Stimulated activated naive B cell treated with anti-CD40 and anti-IgM and Interleukin-4, amounts not matched to agents 10 μg/mL and 1 μg/mL and 100 μg/mL, for 72 hours (primary cell): Measurements from ENCODE around the gene DIRAS1.
"Not testable (repeated sequence)": the region's sequence is repeated elsewhere in the genome, so short reads cannot be mapped to it uniquely, and the experiment has no call there.

Experiments
- ATAC-seq, 2 donors: fragments of 150-1000 bp; cut with Tn5 transposase; replicated peaks; 2 replicates each; pipeline ENCODE4 v1.10.0; 2021; ENCODE audit warnings: moderate library complexity in 1 of 2
- DNase-seq: peaks from one replicate; pipeline ENCODE4 v3.0.0; 2021
- H3K27ac Mint-ChIP-seq: one replicate; pipeline ENCODE4 v1.8.0; 2022; ENCODE audit warnings: mild to moderate bottlenecking, mixed read lengths
- H3K27me3 Mint-ChIP-seq, 2 donors: one replicate each; pipeline ENCODE4 v1.8.0; 2022; ENCODE audit warnings: mixed read lengths in 2 of 2
- H3K36me3 Mint-ChIP-seq, 2 donors: one replicate each; pipeline ENCODE4 v1.8.0; 2022; ENCODE audit warnings: mixed read lengths in 2 of 2, mild to moderate bottlenecking in 1 of 2
- H3K4me1 Mint-ChIP-seq, 2 donors: one replicate each; pipeline ENCODE4 v1.8.0; 2022; ENCODE audit warnings: mixed read lengths in 2 of 2, mild to moderate bottlenecking in 1 of 2
- H3K4me3 Mint-ChIP-seq, 2 donors: one replicate each; pipeline ENCODE4 v1.8.0; 2022; ENCODE audit warnings: mild to moderate bottlenecking in 2 of 2, mixed read lengths in 2 of 2, moderate library complexity in 1 of 2
- H3K9me3 Mint-ChIP-seq, 2 donors: one replicate each; pipeline ENCODE4 v1.8.0; 2022; ENCODE audit warnings: mixed read lengths in 2 of 2, mild to moderate bottlenecking in 1 of 2

The DIRAS1 gene

DNA sequence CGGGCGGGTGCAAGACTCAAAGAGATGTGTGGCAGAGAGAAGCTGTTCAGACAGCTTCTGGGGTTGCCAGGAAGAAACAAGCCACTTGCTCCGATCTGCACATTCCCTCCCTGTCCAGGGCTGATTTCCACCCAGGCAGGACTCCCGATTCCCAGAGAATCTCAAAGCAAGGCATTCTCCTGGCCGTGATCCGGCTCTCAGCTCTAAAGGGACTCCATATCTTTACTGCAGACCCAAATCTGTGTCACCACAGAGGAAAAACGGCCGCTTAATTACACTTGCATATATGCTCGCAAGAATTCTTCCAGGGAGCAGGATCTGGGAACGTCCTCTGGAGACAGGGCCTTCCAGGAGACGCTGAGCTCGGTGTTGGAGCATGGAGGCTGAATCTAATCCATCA lies 44.3 kb downstream of the DIRAS1 start:
- Mint-ChIP-seq H3K4me1 (peaks cover 40 to 66% of the 10 kb centered on the region in 2 donors), H3K27ac (peak overlapping the region; percentile 91), H3K27me3 (no peaks in the 10 kb centered on the region), H3K36me3 (peaks cover 25 to 49% of the 10 kb centered on the region in 2 donors), H3K9me3 (peaks cover 12 to 18% of the 10 kb centered on the region in 2 donors), H3K4me3 (no peak overlapping the region)
- no peak for ATAC-seq
- no peak for DNase-seq

GRCh38 chr19:2675892-2676291 lies 45.3 kb downstream of the DIRAS1 start:
- DNase-seq (no peak), ATAC-seq (no peak)
- no peak overlapping the region for H3K4me3 Mint-ChIP-seq
- H3K36me3 Mint-ChIP-seq: peaks cover 19 to 41% of the 10 kb centered on the region in 2 donors
- peaks cover 36 to 62% of the 10 kb centered on the region in 2 donors for H3K4me1 Mint-ChIP-seq
- peaks cover 12 to 18% of the 10 kb centered on the region in 2 donors for H3K9me3 Mint-ChIP-seq
- peak overlapping the region; percentile 91 for H3K27ac Mint-ChIP-seq
- no peaks in the 10 kb centered on the region for H3K27me3 Mint-ChIP-seq

DNA sequence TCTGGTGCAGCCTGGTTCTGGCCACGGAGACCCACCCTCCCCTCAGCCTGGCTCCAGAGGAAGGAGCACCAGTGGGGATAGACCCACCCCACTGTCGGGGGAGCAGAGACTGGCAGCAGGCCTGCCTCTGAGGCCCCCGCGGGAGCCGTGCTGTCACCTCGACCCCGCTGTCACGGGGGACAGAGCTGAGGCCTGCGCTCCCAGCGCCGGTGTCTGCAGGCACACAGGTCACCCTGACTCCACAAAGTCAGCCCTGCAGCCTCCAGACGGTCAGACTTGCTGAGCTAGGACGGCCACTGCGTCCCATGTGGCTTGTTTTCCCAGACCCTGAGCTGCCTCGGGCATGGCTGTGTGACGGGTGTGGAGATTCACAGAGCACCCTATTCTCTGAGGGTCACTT lies 51.0 kb downstream of the DIRAS1 start:
- DNase-seq (no peak), ATAC-seq (no peak)
- no peak overlapping the region for H3K4me3 Mint-ChIP-seq
- no peaks in the 10 kb centered on the region for H3K27me3 Mint-ChIP-seq
- H3K36me3 Mint-ChIP-seq: peaks cover 0 to 10% of the 10 kb centered on the region in 2 donors
- H3K27ac Mint-ChIP-seq: no peak overlapping the region
- peaks cover 22 to 43% of the 10 kb centered on the region in 2 donors for H3K4me1 Mint-ChIP-seq
- H3K9me3 Mint-ChIP-seq: no peaks in the 10 kb centered on the region

DNA sequence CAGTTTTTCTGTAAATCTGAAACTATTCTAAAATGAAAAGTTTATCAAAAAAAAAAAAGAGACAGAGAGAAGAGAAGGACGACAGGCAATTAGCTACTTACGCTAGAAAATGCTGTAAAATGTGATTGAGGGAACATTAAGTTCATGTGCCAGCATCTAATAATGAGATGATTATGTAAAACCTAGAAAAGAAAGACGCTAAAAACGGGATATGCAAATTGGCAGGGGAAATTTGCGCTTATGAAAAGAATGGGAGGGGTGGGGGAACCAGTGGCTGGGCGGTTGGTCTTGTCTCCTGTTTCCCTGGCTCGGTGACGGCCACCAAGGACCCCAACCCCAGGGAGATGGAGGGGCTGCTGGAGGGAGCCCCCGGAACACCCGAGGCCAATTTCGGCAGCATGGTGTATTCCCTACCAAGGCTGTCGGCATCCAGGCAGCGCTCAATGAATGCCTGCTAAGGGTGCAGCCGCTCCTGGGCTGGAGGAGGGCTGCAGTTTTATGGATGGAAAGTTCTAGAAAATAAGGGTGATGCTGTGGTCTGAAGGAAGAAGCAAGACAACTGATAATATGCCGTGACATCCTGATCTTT lies 52.9 kb downstream of the DIRAS1 start:
- peak overlapping the region in 1 of 2 donors; percentile 14 for H3K4me3 Mint-ChIP-seq
- ATAC-seq (no peak), DNase-seq (no peak)
- peaks cover 5 to 14% of the 10 kb centered on the region in 2 donors for H3K36me3 Mint-ChIP-seq
- peaks cover 39 to 56% of the 10 kb centered on the region in 2 donors for H3K4me1 Mint-ChIP-seq
- H3K9me3 Mint-ChIP-seq: peaks cover 0 to 2% of the 10 kb centered on the region in 2 donors
- H3K27me3 Mint-ChIP-seq: no peaks in the 10 kb centered on the region
- H3K27ac Mint-ChIP-seq: peak overlapping the region; percentile 79

- Mint-ChIP-seq H3K36me3 (peaks cover 12 to 24% of the 10 kb centered on the region in 2 donors), H3K4me1 (peaks cover 42 to 61% of the 10 kb centered on the region in 2 donors), H3K27ac (peak overlapping the region; percentile 79)
- H3K4me3 Mint-ChIP-seq, ATAC-seq, DNase-seq, H3K9me3 Mint-ChIP-seq, H3K27me3 Mint-ChIP-seq: not testable (repeated sequence)
Observed at GRCh38 chr19:2667349-2667748, 53.8 kb downstream of the DIRAS1 start.

DNA sequence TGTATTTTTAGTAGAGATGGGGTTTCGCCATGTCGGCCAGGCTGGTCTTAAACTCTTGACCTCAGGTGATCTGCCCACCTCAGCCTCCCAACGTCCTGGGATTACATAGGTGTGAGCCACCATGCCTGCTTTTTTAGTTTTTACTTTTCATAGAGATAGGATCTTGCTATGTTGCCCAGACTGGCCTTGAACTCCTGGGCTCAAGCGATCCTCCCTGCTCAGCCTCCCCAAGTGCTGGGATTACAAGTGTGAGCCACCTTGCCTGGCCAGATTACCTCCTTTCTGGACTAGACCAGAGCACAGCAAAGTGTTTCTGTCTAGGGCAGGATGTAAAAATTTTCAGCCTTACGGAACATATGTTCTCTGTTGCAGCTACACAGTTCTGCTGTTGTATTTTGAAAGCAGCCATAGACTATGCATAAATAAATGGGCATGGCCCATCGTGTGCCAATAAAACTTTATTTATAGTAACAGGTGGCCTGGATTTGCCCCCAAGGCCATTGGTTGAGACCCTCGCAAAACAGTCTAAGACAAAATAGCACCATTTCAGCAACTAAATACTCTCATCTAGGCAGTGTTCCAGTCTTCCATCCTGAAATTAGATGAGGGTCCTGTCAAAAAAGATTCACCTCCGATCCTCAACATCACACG lies 54.7 kb downstream of the DIRAS1 start:
- Mint-ChIP-seq H3K4me1 (peaks cover 42 to 61% of the 10 kb centered on the region in 2 donors), H3K27ac (peak overlapping the region; percentile 47), H3K4me3 (no peak overlapping the region), H3K27me3 (no peaks in the 10 kb centered on the region), H3K9me3 (peaks cover 0 to 2% of the 10 kb centered on the region in 2 donors), H3K36me3 (peaks cover 18 to 31% of the 10 kb centered on the region in 2 donors)
- no peak for DNase-seq
- no peak for ATAC-seq

DNA sequence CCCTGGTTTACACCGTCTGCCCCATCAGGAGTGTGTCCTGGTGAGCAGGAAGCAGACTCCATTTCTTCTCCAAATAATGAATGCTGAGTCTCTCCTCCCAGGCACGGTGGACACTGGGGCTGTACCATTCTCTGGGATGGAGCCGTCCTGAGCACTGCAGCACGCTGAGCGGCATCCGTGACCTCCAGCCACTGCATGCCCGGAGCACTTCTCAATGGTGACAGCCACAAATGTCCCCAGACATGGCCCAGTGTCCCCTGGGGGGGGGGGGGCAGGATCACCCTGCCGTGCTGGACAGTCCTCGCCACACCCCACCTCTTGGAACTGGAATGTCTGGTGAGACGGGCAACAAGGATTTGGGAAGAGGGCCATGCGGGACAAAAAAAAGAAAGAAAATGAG lies 56.1 kb downstream of the DIRAS1 start:
- H3K27me3 Mint-ChIP-seq: no peaks in the 10 kb centered on the region
- peaks cover 40 to 56% of the 10 kb centered on the region in 2 donors for H3K4me1 Mint-ChIP-seq
- ATAC-seq (no peak), DNase-seq (no peak)
- H3K4me3 Mint-ChIP-seq: peak overlapping the region in 1 of 2 donors; percentile 50
- peaks cover 0 to 2% of the 10 kb centered on the region in 2 donors for H3K9me3 Mint-ChIP-seq
- peak overlapping the region; percentile 97 for H3K27ac Mint-ChIP-seq
- H3K36me3 Mint-ChIP-seq: peaks cover 18 to 31% of the 10 kb centered on the region in 2 donors
